HUES64 (cell line): ENCODE measurements around the gene SMARCA5.
A peak's percentile ranks its signal among the peaks of the same experiment; 100 is the strongest.
"Not testable (repeated sequence)": the region's sequence is repeated elsewhere in the genome, so short reads cannot be mapped to it uniquely, and the experiment has no call there.

ENCODE experiments used
- H3K27ac ChIP-seq: 2 replicates; pipeline ENCODE4 v1.7.0; 2013; ENCODE audit warnings: low read depth, low read length, inconsistent platforms
- H3K27me3 ChIP-seq: 2 replicates; pipeline ENCODE4 v1.6.1; 2013; ENCODE audit warnings: mild to moderate bottlenecking, low read length; ENCODE audit not compliant: insufficient read depth
- H3K36me3 ChIP-seq: 2 replicates; pipeline ENCODE4 v1.6.1; 2013; ENCODE audit warnings: mild to moderate bottlenecking, low read length; ENCODE audit not compliant: insufficient read depth
- H3K4me1 ChIP-seq: 2 replicates; pipeline ENCODE4 v1.6.1; 2013; ENCODE audit warnings: mild to moderate bottlenecking, low read length, moderate library complexity; ENCODE audit not compliant: insufficient read depth
- H3K4me3 ChIP-seq: 2 replicates; pipeline ENCODE4 v1.5.1; 2013; ENCODE audit warnings: mild to moderate bottlenecking, low read length, moderate library complexity
- H3K9ac ChIP-seq: 2 replicates; pipeline ENCODE4 v1.6.1; 2013; ENCODE audit warnings: mild to moderate bottlenecking, low read depth, low read length
- H3K9me3 ChIP-seq: 2 replicates; pipeline ENCODE4 v1.6.1; 2013; ENCODE audit warnings: low read depth, low read length; ENCODE audit not compliant: insufficient read depth
- WGBS: fragments of 150-250, 120-280 bp; methylation state at CpG from one replicate; pipeline ENCODE4 v1.1.7; 2013; ENCODE audit warnings: missing lambda C conversion rate; 5-methylcytosine and 5-hydroxymethylcytosine counted together

Gene SMARCA5

GRCh38 chr4:143506031-143506430, 7.5 kb upstream of the SMARCA5 start:
- WGBS, result 88% methylated on average over 1 of the region's 1 CpG
- Histone ChIP-seq H3K9ac (no peak overlapping the region), H3K4me3 (no peak overlapping the region), H3K27ac (no peak overlapping the region), H3K4me1 (no peaks in the 10 kb centered on the region), H3K9me3 (no peaks in the 10 kb centered on the region), H3K36me3 (no peaks in the 10 kb centered on the region), H3K27me3 (peaks cover 5% of the 10 kb centered on the region; the same call in 1 of the 2 replicates)

- 97% methylated on average over 6 of the region's 7 CpGs for WGBS
Measured at GRCh38 chr4:143511906-143512305, 1.6 kb upstream of the SMARCA5 start.

GRCh38 chr4:143512978-143513313, 556 bp upstream of the SMARCA5 start:
- Histone ChIP-seq H3K27me3 (peaks cover 5% of the 10 kb centered on the region; the same call in 1 of the 2 replicates), H3K36me3 (peaks cover 26% of the 10 kb centered on the region), H3K4me3 (peak overlapping the region; percentile 98), H3K27ac (peak overlapping the region; percentile 94; the same call in 1 of the 2 replicates), H3K9ac (peak overlapping the region; percentile 94; the same call in 1 of the 2 replicates), H3K9me3 (no peaks in the 10 kb centered on the region), H3K4me1 (peaks cover 13% of the 10 kb centered on the region)
- whole genome bisulfite sequencing, result under 1% methylated on average over 18 of the region's 18 CpGs

More at GRCh38 chr4:143511906-143512305, 1.6 kb upstream of the SMARCA5 start:
- H3K36me3 ChIP-seq, result peaks cover 16% of the 10 kb centered on the region
- no peak overlapping the region for H3K9ac ChIP-seq
- H3K4me3 ChIP-seq, result no peak overlapping the region
- peaks cover 13% of the 10 kb centered on the region for H3K4me1 ChIP-seq
- H3K27ac ChIP-seq, result no peak overlapping the region
- no peaks in the 10 kb centered on the region for H3K9me3 ChIP-seq
- H3K27me3 ChIP-seq, result peaks cover 5% of the 10 kb centered on the region; the same call in 1 of the 2 replicates

- Histone ChIP-seq H3K9ac (peak overlapping the region; percentile 94), H3K4me1 (peaks cover 13% of the 10 kb centered on the region), H3K36me3 (peaks cover 38% of the 10 kb centered on the region), H3K9me3 (no peaks in the 10 kb centered on the region), H3K4me3 (peak overlapping the region; percentile 98), H3K27me3 (peaks cover 5% of the 10 kb centered on the region; the same call in 1 of the 2 replicates), H3K27ac (peak overlapping the region; percentile 94)
- WGBS, result under 1% methylated on average over 13 of the region's 13 CpGs
Measured at GRCh38 chr4:143514169-143514495, 630 bp downstream of the SMARCA5 start.

- H3K27me3 ChIP-seq, result peaks cover 5% of the 10 kb centered on the region; the same call in 1 of the 2 replicates
- H3K4me3 ChIP-seq, result peak overlapping the region; percentile 98
- no peaks in the 10 kb centered on the region for H3K9me3 ChIP-seq
- H3K9ac ChIP-seq, result peak overlapping the region; percentile 94
- 2% methylated on average over 18 of the region's 18 CpGs for WGBS
- peaks cover 13% of the 10 kb centered on the region for H3K4me1 ChIP-seq
- peak overlapping the region; percentile 94 for H3K27ac ChIP-seq
- H3K36me3 ChIP-seq, result peaks cover 42% of the 10 kb centered on the region
Measured at GRCh38 chr4:143514497-143514896, 995 bp downstream of the SMARCA5 start.

GRCh38 chr4:143514901-143515300, 1.4 kb downstream of the SMARCA5 start:
- Histone ChIP-seq H3K27ac (no peak overlapping the region), H3K27me3 (peaks cover 5% of the 10 kb centered on the region; the same call in 1 of the 2 replicates), H3K9ac (peak overlapping the region; percentile 94), H3K4me1 (peaks cover 13% of the 10 kb centered on the region), H3K4me3 (peak overlapping the region; percentile 98), H3K9me3 (no peaks in the 10 kb centered on the region), H3K36me3 (peaks cover 46% of the 10 kb centered on the region)
- 15% methylated on average over 5 of the region's 5 CpGs for WGBS

- H3K9ac ChIP-seq, result peak overlapping the region; percentile 94; the same call in 1 of the 2 replicates
- no peaks in the 10 kb centered on the region for H3K9me3 ChIP-seq
- peak overlapping the region; percentile 98 for H3K4me3 ChIP-seq
- no peaks in the 10 kb centered on the region for H3K27me3 ChIP-seq
- no peak overlapping the region for H3K27ac ChIP-seq
- peaks cover 13% of the 10 kb centered on the region for H3K4me1 ChIP-seq
- H3K36me3 ChIP-seq, result peaks cover 56% of the 10 kb centered on the region
Measured at GRCh38 chr4:143515905-143516304, 2.4 kb downstream of the SMARCA5 start.

- Histone ChIP-seq H3K9ac (no peak overlapping the region), H3K36me3 (peaks cover 74% of the 10 kb centered on the region), H3K27me3 (no peaks in the 10 kb centered on the region), H3K4me1 (peaks cover 13% of the 10 kb centered on the region), H3K4me3 (no peak overlapping the region), H3K27ac (no peak overlapping the region), H3K9me3 (no peaks in the 10 kb centered on the region)
- WGBS, result 83% methylated on average over 1 of the region's 2 CpGs
Measured at GRCh38 chr4:143517764-143518163, 4.3 kb downstream of the SMARCA5 start.

- H3K4me1 ChIP-seq, result no peaks in the 10 kb centered on the region
- H3K4me3 ChIP-seq, result no peak overlapping the region
- no peaks in the 10 kb centered on the region for H3K9me3 ChIP-seq
- peaks cover 100% of the 10 kb centered on the region for H3K36me3 ChIP-seq
- H3K9ac ChIP-seq, result no peak overlapping the region
- no peak overlapping the region for H3K27ac ChIP-seq
- H3K27me3 ChIP-seq, result no peaks in the 10 kb centered on the region
- over 99% methylated on average over 4 of the region's 4 CpGs for WGBS
Measured at GRCh38 chr4:143524211-143524610, 10.7 kb downstream of the SMARCA5 start.

- peaks cover 100% of the 10 kb centered on the region for H3K36me3 ChIP-seq
Measured at GRCh38 chr4:143528046-143528445, 14.5 kb downstream of the SMARCA5 start.

GRCh38 chr4:143531380-143531779, 17.9 kb downstream of the SMARCA5 start:
- Histone ChIP-seq H3K27ac (no peak overlapping the region), H3K36me3 (peaks cover 100% of the 10 kb centered on the region), H3K9ac (no peak overlapping the region)

More at GRCh38 chr4:143528046-143528445, 14.5 kb downstream of the SMARCA5 start:
- not testable (repeated sequence) for H3K4me3 ChIP-seq, H3K4me1 ChIP-seq, H3K9me3 ChIP-seq, H3K27me3 ChIP-seq, H3K9ac ChIP-seq, H3K27ac ChIP-seq
- WGBS, result 95% methylated on average over 4 of the region's 4 CpGs

More at GRCh38 chr4:143531380-143531779, 17.9 kb downstream of the SMARCA5 start:
- WGBS, result no CpG with 5 or more reads among the region's 1 CpG
- no peak overlapping the region for H3K4me3 ChIP-seq
- no peaks in the 10 kb centered on the region for H3K9me3 ChIP-seq
- H3K27me3 ChIP-seq, result no peaks in the 10 kb centered on the region
- no peaks in the 10 kb centered on the region for H3K4me1 ChIP-seq
